Stimulated activated CD4-positive, alpha-beta T cell treated with anti-CD3 and anti-CD28 coated beads, Interleukin-1b, Interleukin-23, amount 100 ng/mL, for 4 hours (primary cell): ENCODE measurements around the gene DGKK.
"Not testable (repeated sequence)": the region's sequence is repeated elsewhere in the genome, so short reads cannot be mapped to it uniquely, and the experiment has no call there.

Experiments used
- DNase-seq, 2 donors: peaks; one replicate each; pipeline ENCODE4 v3.0.0-alpha.2; 2020; ENCODE audit warnings: low read depth in 2 of 2

DGKK gene

DNA sequence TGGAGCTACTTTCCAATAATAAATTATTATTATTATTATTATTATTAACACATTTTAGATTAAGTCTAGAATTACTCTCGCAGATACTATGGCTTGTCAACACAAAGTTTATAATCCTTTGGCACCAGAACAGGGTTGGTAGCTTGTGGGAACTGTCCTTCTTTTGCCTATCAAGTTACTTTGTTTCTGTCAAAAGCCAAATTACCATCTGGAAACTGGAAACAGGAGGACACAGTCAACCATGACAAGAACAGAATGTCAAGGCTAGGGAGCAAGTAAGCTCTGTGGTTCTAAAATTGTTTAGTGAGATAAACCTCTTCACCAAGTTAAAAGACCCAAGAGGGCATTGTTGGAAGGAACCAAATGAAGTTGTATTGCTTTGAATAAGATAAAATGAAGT lies 42.5 kb downstream of the DGKK start:
- DNase-seq, result no peak

- DNase-seq, result no peak
These were observed 62.6 kb downstream of the DGKK start for GRCh38 chrX:50407976-50408375.

DNA sequence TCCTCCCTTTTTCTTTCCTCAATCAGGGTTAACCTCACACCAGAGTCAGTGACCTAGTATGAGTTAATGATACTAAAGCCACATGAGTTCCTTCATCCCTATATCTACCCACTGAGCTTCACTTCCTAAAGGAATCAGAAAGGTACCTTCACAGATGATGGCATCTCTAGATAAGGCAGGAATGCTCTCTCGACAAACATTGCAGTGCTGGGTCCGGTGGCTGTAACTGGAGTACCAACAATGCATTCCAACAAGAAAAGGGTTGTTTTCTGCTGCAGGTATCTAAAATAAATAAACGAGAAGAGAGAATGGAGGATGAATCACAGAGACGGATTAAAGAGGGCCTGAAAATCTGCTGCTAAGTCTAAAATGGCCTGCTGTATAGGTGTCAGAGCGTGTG lies 66.7 kb downstream of the DGKK start:
- no peak for DNase-seq

- DNase-seq, result no peak
These were observed 67.7 kb downstream of the DGKK start for GRCh38 chrX:50402886-50403285.

DNA sequence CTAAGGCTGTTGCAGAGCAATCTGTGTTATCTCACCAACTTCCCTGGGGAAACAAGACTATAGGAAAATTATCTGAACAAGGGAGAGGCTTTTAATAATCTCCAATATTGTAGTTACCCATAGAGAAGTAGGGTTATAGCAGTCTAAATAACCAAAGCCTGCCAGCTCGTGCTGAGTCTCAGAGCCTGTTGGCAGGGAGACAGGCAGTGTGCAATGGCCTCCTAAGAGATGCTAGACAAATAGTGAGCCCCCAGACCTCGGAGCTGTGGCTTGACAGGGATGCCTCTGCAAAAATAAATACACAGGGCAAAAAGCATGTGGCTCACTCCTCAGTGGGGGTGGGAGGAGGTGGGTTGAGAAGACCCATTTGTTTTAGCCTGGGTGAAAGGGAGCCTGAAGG lies 76.7 kb downstream of the DGKK start:
- DNase-seq, result no peak

DNA sequence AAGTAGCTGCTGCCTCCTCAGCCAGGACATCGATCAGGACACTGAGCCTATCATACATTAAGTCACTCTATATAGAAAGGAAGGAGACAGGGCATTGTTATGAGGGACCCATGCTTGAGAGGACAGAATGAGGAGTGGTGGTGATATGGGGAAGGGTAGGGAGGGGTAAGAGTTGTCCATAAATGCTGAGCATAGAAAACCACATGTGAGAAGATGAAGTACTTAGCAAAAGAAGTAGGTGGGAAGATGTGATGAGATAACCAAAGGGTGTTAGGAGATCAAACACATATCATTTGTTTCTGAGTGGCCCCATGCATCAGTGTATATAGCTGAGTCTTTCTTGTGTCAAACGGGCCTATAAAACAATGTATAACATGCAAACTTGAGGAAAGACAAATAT lies 84.1 kb downstream of the DGKK start:
- DNase-seq, result no peak

DNA sequence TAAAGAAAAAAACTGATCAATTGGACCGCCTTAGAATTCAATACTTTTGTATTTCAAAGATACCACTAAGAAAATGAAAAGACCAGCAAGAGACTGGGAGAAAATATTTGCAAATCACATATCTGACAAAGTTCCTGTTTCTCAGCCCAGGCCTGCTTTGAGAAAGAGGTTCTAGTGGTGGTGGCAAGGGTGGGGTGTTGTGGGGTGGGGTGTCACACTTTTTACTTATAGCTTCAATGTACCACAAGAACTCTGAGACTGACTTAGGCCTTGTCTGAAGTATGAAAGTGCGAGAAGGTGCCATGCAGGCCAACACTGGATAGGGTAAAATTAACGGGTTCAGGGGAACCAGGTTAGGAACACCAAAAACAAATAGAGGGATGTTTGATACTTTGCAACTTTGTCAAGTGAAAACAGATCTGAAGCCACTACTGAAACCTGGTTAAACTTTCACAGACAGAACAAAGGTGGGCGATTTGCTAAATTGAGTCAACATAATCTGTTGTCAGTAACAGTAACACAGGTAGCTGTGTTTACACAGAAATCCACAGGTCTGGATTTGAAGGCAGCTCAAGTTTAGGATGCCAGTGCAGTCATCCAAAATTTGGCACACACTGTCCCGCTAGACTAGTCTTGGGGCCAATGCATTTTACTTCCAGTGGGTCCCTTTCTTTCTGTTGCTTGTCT lies 88.8 kb downstream of the DGKK start:
- DNase-seq, result no peak

- DNase-seq, result no peak
These were observed 95.0 kb downstream of the DGKK start for GRCh38 chrX:50375481-50376267.

GRCh38 chrX:50372966-50373365 lies 97.7 kb downstream of the DGKK start:
- no peak for DNase-seq

DNA sequence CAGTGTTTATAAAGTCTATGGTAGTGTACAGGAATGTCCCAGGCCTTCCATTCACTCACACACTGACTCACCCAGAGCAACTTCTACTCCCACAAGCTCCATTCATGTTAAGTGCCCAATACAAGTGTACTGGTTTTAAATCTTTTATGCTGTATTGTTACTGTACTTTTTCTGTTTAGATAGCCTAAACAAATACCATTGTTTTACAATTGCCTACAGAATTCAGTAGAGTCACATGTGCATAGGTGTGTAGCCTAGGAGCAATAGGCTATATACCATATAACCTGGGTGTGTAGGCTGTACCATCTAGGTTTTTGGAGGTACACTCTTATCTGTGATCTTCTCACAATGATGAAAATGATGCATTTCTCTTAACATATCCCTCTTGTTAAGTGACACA lies 126.7 kb downstream of the DGKK start:
- DNase-seq, result no peak

GRCh38 chrX:50333308-50333707 lies 137.3 kb downstream of the DGKK start:
- DNase-seq, result no peak

DNA sequence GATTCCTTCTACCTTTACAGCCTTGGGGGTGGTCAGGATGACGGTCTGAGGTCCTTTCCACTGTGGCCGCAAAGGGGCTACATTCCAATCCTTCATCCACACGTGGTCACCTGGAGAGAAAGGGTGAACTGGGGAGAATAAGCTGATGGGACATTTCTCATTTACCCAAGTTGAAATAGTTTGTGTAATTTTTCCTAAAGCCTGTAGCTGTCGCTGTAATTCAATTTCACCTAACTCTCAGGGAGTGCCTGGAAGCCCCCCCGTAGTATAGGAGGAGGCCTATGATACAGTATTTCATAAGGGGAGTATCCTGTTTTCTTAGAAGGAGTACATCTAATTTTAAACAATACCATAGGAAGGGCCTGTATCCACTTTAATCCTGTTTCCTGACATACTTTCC lies 138.0 kb downstream of the DGKK start:
- DNase-seq, result not testable (repeated sequence)

GRCh38 chrX:50327235-50327634 lies 143.4 kb downstream of the DGKK start:
- DNase-seq, result no peak
